Smooth muscle cell (in vitro differentiated cells): ENCODE measurements around the gene TEX54. TPM values are rescaled to one million over a fixed set of nuclear protein-coding genes. Genes with fewer than 3 reads are reported as not detected.

Experiments used
- DNase-seq: peaks from one replicate; lab custom pipeline; 2025; ENCODE audit not compliant: unreplicated experiment; lab: John Stamatoyannopoulos, UW
- H2AFZ ChIP-seq: fragments of 200-600 bp; sonication (generic); 2 replicates; pipeline ENCODE4 v1.6.0; 2016; ENCODE audit warnings: antibody characterized with exemption, low read depth, mild to moderate bottlenecking
- H3F3A ChIP-seq: fragments of 200-600 bp; sonication (generic); 2 replicates; pipeline ENCODE4 v1.6.0; 2017; ENCODE audit warnings: antibody characterized with exemption, low read depth
- H3K27ac ChIP-seq: fragments of 200-600 bp; sonication (generic); 2 replicates; pipeline ENCODE4 v1.5.1; 2016; ENCODE audit warnings: low read depth, mild to moderate bottlenecking
- H3K27me3 ChIP-seq: fragments of 200-600 bp; sonication (generic); 2 replicates; pipeline ENCODE4 v1.6.1; 2016; ENCODE audit warnings: low read depth, mild to moderate bottlenecking
- H3K36me3 ChIP-seq: fragments of 200-600 bp; sonication (generic); 2 replicates; pipeline ENCODE4 v1.5.1; 2016; ENCODE audit warnings: low read depth
- H3K4me1 ChIP-seq: fragments of 200-600 bp; sonication (generic); 2 replicates; pipeline ENCODE4 v1.5.1; 2016; ENCODE audit warnings: low read depth
- H3K4me2 ChIP-seq: fragments of 200-600 bp; sonication (generic); 2 replicates; pipeline ENCODE4 v1.6.0; 2016; ENCODE audit warnings: mild to moderate bottlenecking
- H3K4me3 ChIP-seq: fragments of 200-600 bp; sonication (generic); 2 replicates; pipeline ENCODE4 v1.5.1; 2016; ENCODE audit warnings: mild to moderate bottlenecking
- H3K79me2 ChIP-seq: fragments of 200-600 bp; sonication (generic); 2 replicates; pipeline ENCODE4 v1.6.0; 2016; ENCODE audit warnings: low read depth, mild to moderate bottlenecking
- H3K9ac ChIP-seq: fragments of 200-600 bp; sonication (generic); 2 replicates; pipeline ENCODE4 v1.6.0; 2016; ENCODE audit warnings: low read depth
- H3K9me3 ChIP-seq: fragments of 200-600 bp; sonication (generic); replicated peaks from 2 replicates; pipeline ENCODE4 v1.5.1; 2016; ENCODE audit warnings: low read depth
- H4K20me1 ChIP-seq: fragments of 200-600 bp; sonication (generic); 2 replicates; pipeline ENCODE4 v1.6.0; 2016; ENCODE audit warnings: low read depth
- CTCF ChIP-seq: fragments of 200-600 bp; sonication (generic); IDR thresholded peaks from 2 replicates; pipeline ENCODE4 v1.5.1; 2017; ENCODE audit warnings: borderline replicate concordance, mild to moderate bottlenecking, antibody characterized with exemption; ENCODE audit not compliant: insufficient read depth, poor library complexity, severe bottlenecking
- WGBS: methylation state at CpG from one replicate; pipeline ENCODE4 v1.1.7; 2016; ENCODE audit warnings: low lambda C conversion rate; 5-methylcytosine and 5-hydroxymethylcytosine counted together
- polyA plus RNA-seq: library from polyadenylated mRNA; unstranded; fragments of >200 nt; fragmentation: Nextera tagmentation; extraction: Ambion mirVana; gene quantifications from 2 replicates; pipeline ENCODE4 v1.2.1, GENCODE V29; 2016
- total RNA-seq: library from RNA; depleted of rRNA; stranded (reverse); fragments of >200 nt; gene quantifications from 2 replicates; pipeline ENCODE4 v1.2.3, GENCODE V29; 2014

Gene TEX54
- total and polyA plus RNA-seq, 2 experiments from 2014 or later: 1.4 TPM; not detected in 1

GRCh38 chr11:62876712-62877111, 44.1 kb upstream of the TEX54 start:
- H3K36me3 ChIP-seq: no peaks in the 10 kb centered on the region
- H3K4me3 ChIP-seq: no peak overlapping the region
- no peak for DNase-seq
- 94% methylated on average over 6 of the region's 6 CpGs for WGBS
- no peaks in the 10 kb centered on the region for H3K27me3 ChIP-seq
- no peak overlapping the region for H3K4me2 ChIP-seq
- no peak overlapping the region for H3K9ac ChIP-seq
- H2AFZ ChIP-seq: no peak overlapping the region
- H3K79me2 ChIP-seq: peaks cover 12% of the 10 kb centered on the region
- H3K9me3 ChIP-seq: no peaks in the 10 kb centered on the region
- H3K4me1 ChIP-seq: peaks cover 9% of the 10 kb centered on the region
- H3F3A ChIP-seq: peaks cover 11% of the 10 kb centered on the region
- TF ChIP-seq CTCF: no peak
- no peaks in the 10 kb centered on the region for H4K20me1 ChIP-seq
- no peak overlapping the region for H3K27ac ChIP-seq

- H3K4me2 ChIP-seq: no peak overlapping the region
- TF ChIP-seq CTCF: no peak
- no peak for DNase-seq
- peaks cover 10% of the 10 kb centered on the region for H3K79me2 ChIP-seq
- no peak overlapping the region for H3K4me3 ChIP-seq
- H2AFZ ChIP-seq: no peak overlapping the region
- no peaks in the 10 kb centered on the region for H3K27me3 ChIP-seq
- peaks cover 11% of the 10 kb centered on the region for H3F3A ChIP-seq
- no peaks in the 10 kb centered on the region for H3K36me3 ChIP-seq
- H4K20me1 ChIP-seq: no peaks in the 10 kb centered on the region
- WGBS: 61% methylated on average over 7 of the region's 7 CpGs
- peaks cover 9% of the 10 kb centered on the region for H3K4me1 ChIP-seq
- H3K9ac ChIP-seq: no peak overlapping the region
- no peaks in the 10 kb centered on the region for H3K9me3 ChIP-seq
- H3K27ac ChIP-seq: no peak overlapping the region
These were observed 43.2 kb upstream of the TEX54 start for GRCh38 chr11:62875698-62876478.

GRCh38 chr11:62874851-62875250, 42.2 kb upstream of the TEX54 start:
- Histone ChIP-seq H3K79me2 (peaks cover 17% of the 10 kb centered on the region), H3K27me3 (no peaks in the 10 kb centered on the region), H3K9ac (no peak overlapping the region), H3K9me3 (no peaks in the 10 kb centered on the region), H3K4me1 (peaks cover 3% of the 10 kb centered on the region), H4K20me1 (no peaks in the 10 kb centered on the region), H3K4me2 (no peak overlapping the region), H3K36me3 (no peaks in the 10 kb centered on the region), H3K4me3 (no peak overlapping the region), H3F3A (peaks cover 10% of the 10 kb centered on the region), H3K27ac (no peak overlapping the region), H2AFZ (no peak overlapping the region)
- WGBS: 88% methylated on average over 7 of the region's 7 CpGs
- DNase-seq: no peak
- no peak for TF ChIP-seq CTCF

GRCh38 chr11:62865635-62866034, 33.0 kb upstream of the TEX54 start:
- no peaks in the 10 kb centered on the region for H3K27me3 ChIP-seq
- peaks cover 53% of the 10 kb centered on the region for H3K79me2 ChIP-seq
- no peak overlapping the region for H3K4me3 ChIP-seq
- H3K36me3 ChIP-seq: no peaks in the 10 kb centered on the region
- no peak overlapping the region for H3K9ac ChIP-seq
- no peak overlapping the region for H3K4me2 ChIP-seq
- H2AFZ ChIP-seq: no peak overlapping the region
- TF ChIP-seq CTCF: no peak
- peaks cover 5% of the 10 kb centered on the region for H3F3A ChIP-seq
- H3K9me3 ChIP-seq: no peaks in the 10 kb centered on the region
- no peak overlapping the region for H3K27ac ChIP-seq
- no peak for DNase-seq
- H3K4me1 ChIP-seq: peaks cover 6% of the 10 kb centered on the region
- WGBS: 55% methylated on average over 6 of the region's 6 CpGs
- no peaks in the 10 kb centered on the region for H4K20me1 ChIP-seq
